H9 (cell line): Measurements from ENCODE around the gene XXYLT1. TPM values are rescaled to one million over a fixed set of nuclear protein-coding genes. Genes with fewer than 3 reads are reported as not detected.

Experiments used
- DNase-seq: peaks from one replicate; pipeline ENCODE4 v3.0.0-alpha.2; 2017
- H2AFZ ChIP-seq: one replicate; pipeline ENCODE4 v1.6.1; 2013; ENCODE audit warnings: mild to moderate bottlenecking, low read length, control low read depth, moderate library complexity
- H2AK5ac ChIP-seq: 2 replicates; pipeline ENCODE4 v1.6.1; 2013; ENCODE audit warnings: low read length, control low read depth, mixed read lengths; ENCODE audit not compliant: insufficient read length
- H2BK120ac ChIP-seq: one replicate; pipeline ENCODE4 v1.6.1; 2013; ENCODE audit warnings: low read depth, mild to moderate bottlenecking, low read length, control low read depth, inconsistent platforms; ENCODE audit not compliant: poor library complexity, severe bottlenecking
- H2BK12ac ChIP-seq: 2 replicates; pipeline ENCODE4 v1.6.1; 2013; ENCODE audit warnings: low read length, control low read depth, mixed read lengths, low read depth; ENCODE audit not compliant: insufficient read length
- H2BK15ac ChIP-seq: 2 replicates; pipeline ENCODE4 v1.6.1; 2013; ENCODE audit warnings: low read depth, low read length, control low read depth
- H2BK20ac ChIP-seq: one replicate; pipeline ENCODE4 v1.6.1; 2013; ENCODE audit warnings: low read depth, mild to moderate bottlenecking, low read length, control low read depth, inconsistent platforms; ENCODE audit not compliant: poor library complexity, severe bottlenecking
- H2BK5ac ChIP-seq: 2 replicates; pipeline ENCODE4 v1.6.1; 2013; ENCODE audit warnings: low read length, control low read depth, mixed read lengths; ENCODE audit not compliant: insufficient read length
- H3K14ac ChIP-seq: 2 replicates; pipeline ENCODE4 v1.6.1; 2013; ENCODE audit warnings: low read length, control low read depth; ENCODE audit not compliant: insufficient read depth
- H3K18ac ChIP-seq: 2 replicates; pipeline ENCODE4 v1.6.1; 2013; ENCODE audit warnings: low read depth, mild to moderate bottlenecking, mixed read lengths, low read length, control low read depth; ENCODE audit not compliant: insufficient read length
- H3K23ac ChIP-seq: 2 replicates; pipeline ENCODE4 v1.6.1; 2013; ENCODE audit warnings: low read length, control low read depth, mixed read lengths, low read depth; ENCODE audit not compliant: insufficient read length
- H3K23me2 ChIP-seq: 2 replicates; pipeline ENCODE4 v1.6.1; 2013; ENCODE audit warnings: low read depth, mild to moderate bottlenecking, mixed read lengths, low read length, control low read depth; ENCODE audit not compliant: insufficient read length, poor library complexity, severe bottlenecking
- H3K27ac ChIP-seq: 2 replicates; pipeline ENCODE4 v1.5.1; 2013; ENCODE audit warnings: low read length, control low read depth, mixed read lengths, low read depth; ENCODE audit not compliant: insufficient read length
- H3K27me3 ChIP-seq: 2 replicates; pipeline ENCODE4 v1.6.1; 2013; ENCODE audit warnings: low read length, control low read depth, inconsistent platforms; ENCODE audit not compliant: insufficient read depth
- H3K4ac ChIP-seq: 2 replicates; pipeline ENCODE4 v1.6.1; 2013; ENCODE audit warnings: low read depth, mild to moderate bottlenecking, control low read depth, inconsistent platforms, low read length, moderate library complexity
- H3K4me1 ChIP-seq: 2 replicates; pipeline ENCODE4 v1.6.1; 2013; ENCODE audit warnings: low read length, control low read depth, inconsistent platforms; ENCODE audit not compliant: insufficient read depth
- H3K4me2 ChIP-seq: 2 replicates; pipeline ENCODE4 v1.6.1; 2013; ENCODE audit warnings: low read length, control low read depth, mixed read lengths; ENCODE audit not compliant: insufficient read length, insufficient read depth
- H3K56ac ChIP-seq: 2 replicates; pipeline ENCODE4 v1.6.1; 2013; ENCODE audit warnings: low read depth, mild to moderate bottlenecking, mixed read lengths, low read length, control low read depth; ENCODE audit not compliant: insufficient read length
- H3K79me1 ChIP-seq: 2 replicates; pipeline ENCODE4 v1.6.1; 2013; ENCODE audit warnings: low read depth, mild to moderate bottlenecking, moderate library complexity, low read length, control low read depth, inconsistent platforms; ENCODE audit not compliant: insufficient read depth, poor library complexity, severe bottlenecking
- H3K79me2 ChIP-seq: 2 replicates; pipeline ENCODE4 v1.6.1; 2013; ENCODE audit warnings: low read length, control low read depth, inconsistent platforms; ENCODE audit not compliant: insufficient read depth
- H3K9ac ChIP-seq: 2 replicates; pipeline ENCODE4 v1.6.1; 2013; ENCODE audit warnings: low read length, control low read depth, mixed read lengths; ENCODE audit not compliant: insufficient read length; ENCODE audit errors: extremely low read depth
- H3K9me3 ChIP-seq: one replicate; pipeline ENCODE4 v1.6.1; 2013; ENCODE audit warnings: low read depth, low read length, inconsistent platforms; ENCODE audit not compliant: control insufficient read depth
- H3T11ph ChIP-seq: one replicate; pipeline ENCODE4 v1.6.1; 2013; ENCODE audit warnings: mild to moderate bottlenecking, low read length, control low read depth, inconsistent platforms
- H4K20me1 ChIP-seq: one replicate; pipeline ENCODE4 v1.6.1; 2013; ENCODE audit not compliant: control insufficient read depth, insufficient read length, insufficient read depth
- H4K5ac ChIP-seq: 2 replicates; pipeline ENCODE4 v1.6.1; 2013; ENCODE audit warnings: low read depth, mild to moderate bottlenecking, mixed read lengths, low read length, control low read depth; ENCODE audit not compliant: insufficient read length
- H4K8ac ChIP-seq: replicated peaks from 2 replicates; pipeline ENCODE4 v1.6.1; 2013; ENCODE audit warnings: low read length, control low read depth, mixed read lengths, low read depth; ENCODE audit not compliant: insufficient read length
- H4K91ac ChIP-seq: 2 replicates; pipeline ENCODE4 v1.6.1; 2013; ENCODE audit warnings: low read depth, mild to moderate bottlenecking, moderate library complexity, mixed read lengths, low read length, control low read depth; ENCODE audit not compliant: insufficient read length
- H3K27ac Mint-ChIP-seq, 3 experiments: 2 replicates in 2 of 3; 3 replicates in 1 of 3; pipeline ENCODE4 v1.8.0; 2020 to 2021; ENCODE audit warnings: mixed read lengths in 3 of 3, mild to moderate bottlenecking in 1 of 3, moderate library complexity in 1 of 3
- H3K27me3 Mint-ChIP-seq: 2 replicates; pipeline ENCODE4 v1.8.0; 2021; ENCODE audit warnings: low read depth, mild to moderate bottlenecking, moderate library complexity, mixed read lengths
- H3K36me3 Mint-ChIP-seq, 3 experiments: 2 replicates in 2 of 3; 3 replicates in 1 of 3; pipeline ENCODE4 v1.8.0; 2020 to 2021; ENCODE audit warnings: low read depth in 3 of 3, mixed read lengths in 3 of 3; ENCODE audit not compliant: insufficient read depth in 1 of 3
- H3K4me1 Mint-ChIP-seq, 2 experiments: 2 replicates each; pipeline ENCODE4 v1.8.0; 2020; ENCODE audit warnings: mixed read lengths in 2 of 2
- H3K4me3 Mint-ChIP-seq, 2 experiments: 2 replicates in 1 of 2; 3 replicates in 1 of 2; pipeline ENCODE4 v1.8.0; 2020 to 2021; ENCODE audit warnings: mild to moderate bottlenecking in 2 of 2, mixed read lengths in 2 of 2, moderate library complexity in 1 of 2
- H3K9me3 Mint-ChIP-seq, 2 experiments: 2 replicates in 1 of 2; 3 replicates in 1 of 2; pipeline ENCODE4 v1.8.0; 2020; ENCODE audit warnings: mild to moderate bottlenecking in 2 of 2, mixed read lengths in 2 of 2, moderate library complexity in 1 of 2
- WGBS: extraction: QIAGEN DNeasy Blood & Tissue Kit; methylation state at CpG from one replicate; pipeline ENCODE4 v1.1.7; 2013; ENCODE audit warnings: missing lambda C conversion rate, low lambda C conversion rate, mixed read lengths; ENCODE audit not compliant: insufficient read length; ENCODE audit errors: extremely low coverage; 5-methylcytosine and 5-hydroxymethylcytosine counted together
- total RNA-seq: library from RNA; stranded (reverse); gene quantifications from 2 replicates; pipeline ENCODE4 v1.2.1, GENCODE V29; 2021
- TF ChIP-seq, protein P1 (sequence below): fragments of 200-600 bp; sonication (generic); conservative IDR thresholded peaks from 3 replicates; pipeline ENCODE4 v1.8.0; 2021; ENCODE audit warnings: antibody characterized with exemption, mild to moderate bottlenecking

XXYLT1 gene
- total RNA-seq, 1 experiment from 2014 or later = 22.7 TPM

DNA sequence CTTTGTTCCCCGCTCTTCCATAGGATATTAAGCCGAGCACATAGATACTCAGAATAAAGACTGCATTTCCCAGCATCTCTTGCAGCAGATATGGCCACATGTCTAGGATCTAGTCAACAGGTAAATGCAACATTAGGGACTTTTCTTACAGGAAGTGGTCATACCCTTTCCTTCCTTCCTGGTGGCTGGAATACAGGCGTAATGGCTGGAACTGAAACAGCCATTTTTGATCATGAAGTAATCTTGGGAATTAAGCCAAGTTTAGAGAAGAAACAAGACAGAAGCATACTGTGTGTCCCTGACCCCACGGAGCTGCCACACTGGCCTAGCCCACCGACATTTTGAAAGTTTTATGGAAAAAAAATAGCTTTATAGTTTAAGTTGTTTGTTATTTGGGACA is 234.0 kb downstream of the XXYLT1 start:
- Mint-ChIP-seq H3K27me3 (peaks cover 10% of the 10 kb centered on the region), H3K36me3 (no peaks in the 10 kb centered on the region), H3K4me3 (no peak overlapping the region), H3K9me3 (peaks cover 0 to 5% of the 10 kb centered on the region in 2 experiments; a peak in 4 of 5 replicates), H3K4me1 (peaks cover 40 to 60% of the 10 kb centered on the region in 2 experiments), H3K27ac (no peak overlapping the region)
- H4K5ac ChIP-seq = no peak overlapping the region
- TF ChIP-seq, protein P1, sequence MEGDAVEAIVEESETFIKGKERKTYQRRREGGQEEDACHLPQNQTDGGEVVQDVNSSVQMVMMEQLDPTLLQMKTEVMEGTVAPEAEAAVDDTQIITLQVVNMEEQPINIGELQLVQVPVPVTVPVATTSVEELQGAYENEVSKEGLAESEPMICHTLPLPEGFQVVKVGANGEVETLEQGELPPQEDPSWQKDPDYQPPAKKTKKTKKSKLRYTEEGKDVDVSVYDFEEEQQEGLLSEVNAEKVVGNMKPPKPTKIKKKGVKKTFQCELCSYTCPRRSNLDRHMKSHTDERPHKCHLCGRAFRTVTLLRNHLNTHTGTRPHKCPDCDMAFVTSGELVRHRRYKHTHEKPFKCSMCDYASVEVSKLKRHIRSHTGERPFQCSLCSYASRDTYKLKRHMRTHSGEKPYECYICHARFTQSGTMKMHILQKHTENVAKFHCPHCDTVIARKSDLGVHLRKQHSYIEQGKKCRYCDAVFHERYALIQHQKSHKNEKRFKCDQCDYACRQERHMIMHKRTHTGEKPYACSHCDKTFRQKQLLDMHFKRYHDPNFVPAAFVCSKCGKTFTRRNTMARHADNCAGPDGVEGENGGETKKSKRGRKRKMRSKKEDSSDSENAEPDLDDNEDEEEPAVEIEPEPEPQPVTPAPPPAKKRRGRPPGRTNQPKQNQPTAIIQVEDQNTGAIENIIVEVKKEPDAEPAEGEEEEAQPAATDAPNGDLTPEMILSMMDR = no peak
- no peak overlapping the region for H2AFZ ChIP-seq
- no peaks in the 10 kb centered on the region for H3K23me2 ChIP-seq
- H2AK5ac ChIP-seq = no peak overlapping the region
- peaks cover 5% of the 10 kb centered on the region; the same call in 1 of the 2 replicates for H3K4me1 ChIP-seq
- no peak overlapping the region for H2BK120ac ChIP-seq
- H3K27ac ChIP-seq = no peak overlapping the region
- no peaks in the 10 kb centered on the region for H4K20me1 ChIP-seq
- H2BK15ac ChIP-seq = no peak overlapping the region
- H2BK5ac ChIP-seq = no peak overlapping the region
- no peaks in the 10 kb centered on the region for H3K79me2 ChIP-seq
- H4K91ac ChIP-seq = no peak overlapping the region
- H3K18ac ChIP-seq = no peak overlapping the region
- H3K9ac ChIP-seq = no peak overlapping the region
- H3K23ac ChIP-seq = no peak overlapping the region
- H4K8ac ChIP-seq = no peak overlapping the region
- no peaks in the 10 kb centered on the region for H3K79me1 ChIP-seq
- no peaks in the 10 kb centered on the region for H3K9me3 ChIP-seq
- WGBS = no CpG with 5 or more reads among the region's 5 CpGs
- no peak overlapping the region for H2BK12ac ChIP-seq
- no peak overlapping the region for H3K4me2 ChIP-seq
- no peak for DNase-seq
- H3K56ac ChIP-seq = no peak overlapping the region
- no peak overlapping the region for H3K14ac ChIP-seq
- H2BK20ac ChIP-seq = no peak overlapping the region
- no peak overlapping the region for H3T11ph ChIP-seq
- H3K4ac ChIP-seq = no peak overlapping the region
- H3K27me3 ChIP-seq = no peaks in the 10 kb centered on the region; the same call in 1 of the 2 replicates
